ENCODE measurements around the gene FAM168A.
A peak's percentile ranks its signal among the peaks of the same experiment; 100 is the strongest.

The FAM168A gene

GRCh38 chr11:73383249-73384124 lies 214.4 kb downstream of the FAM168A start:
- no peak for DNase-seq

- DNase-seq: no peak
Observed at GRCh38 chr11:73382747-73383146, 215.2 kb downstream of the FAM168A start.

DNA sequence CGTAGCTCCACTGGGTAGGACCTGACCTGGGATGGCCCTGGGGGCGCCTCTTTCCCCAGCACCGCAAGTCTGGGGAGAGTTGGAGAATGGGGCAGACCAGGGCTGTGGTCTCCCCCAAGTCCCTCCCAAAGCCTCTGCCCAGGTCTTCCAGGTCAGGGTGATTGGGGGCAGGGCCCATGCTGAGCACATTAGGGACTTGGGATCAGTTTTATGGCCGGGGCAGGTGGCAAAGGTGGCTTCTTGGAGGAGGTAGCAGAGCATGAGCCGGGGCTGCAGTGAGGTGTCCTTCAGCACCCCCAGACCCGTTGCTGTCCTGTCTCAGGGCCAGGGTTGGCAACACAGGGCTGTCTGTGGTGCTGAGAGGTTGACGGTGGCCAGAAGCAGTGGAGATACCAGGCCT lies 215.7 kb downstream of the FAM168A start:
- no peak for DNase-seq

- DNase-seq: no peak
Observed at GRCh38 chr11:73381589-73381988, 216.3 kb downstream of the FAM168A start.

GRCh38 chr11:73380897-73381410 lies 217.0 kb downstream of the FAM168A start:
- DNase-seq: no peak

- no peak for DNase-seq
Observed at GRCh38 chr11:73380331-73380730, 217.6 kb downstream of the FAM168A start.

- no peak for DNase-seq
Observed at GRCh38 chr11:73379189-73379880, 218.6 kb downstream of the FAM168A start.

- peak; percentile 49 for DNase-seq
Observed at GRCh38 chr11:73376803-73377629, 220.9 kb downstream of the FAM168A start.

DNA sequence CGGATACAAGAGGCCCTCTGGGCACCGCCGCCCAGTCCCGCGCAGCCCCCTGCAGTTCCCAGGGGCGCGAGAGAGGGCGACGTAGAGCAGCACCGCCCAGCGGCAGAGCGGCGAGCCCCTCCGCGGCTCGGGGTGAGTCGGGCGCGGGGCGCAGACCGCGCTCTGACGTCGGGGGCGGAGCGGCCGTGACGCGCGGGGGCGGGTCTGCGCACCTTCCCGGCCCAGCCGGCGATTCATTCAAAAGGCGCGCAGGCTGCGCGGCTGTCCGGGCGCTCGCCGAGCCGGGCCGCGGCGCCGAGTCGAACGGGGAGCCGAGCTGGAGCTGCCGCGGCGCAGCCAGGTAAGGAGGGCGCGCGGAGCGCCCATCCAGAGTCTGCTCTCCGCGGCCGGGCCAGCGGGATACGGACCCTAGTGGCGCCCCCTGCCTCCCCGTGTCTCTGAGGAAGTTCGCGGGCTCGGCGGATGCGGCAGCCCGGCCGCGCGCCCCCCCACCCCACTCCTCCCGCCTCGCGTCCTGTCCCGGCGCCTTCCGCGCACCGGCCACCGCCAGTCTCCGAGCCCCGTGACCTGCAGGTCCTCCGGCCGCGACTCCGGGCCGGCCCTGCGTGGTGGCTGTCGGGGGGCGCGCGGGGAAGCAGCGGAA lies 221.6 kb downstream of the FAM168A start, which contains the start of gene RELT:
Gene RELT, plus strand, starts transcription at position 240 of the 643 bp plus-strand sequence. CDS start 12,738 bp downstream, outside the sequence.
- peak; percentile 95 for DNase-seq

GRCh38 chr11:73375830-73376159 lies 222.1 kb downstream of the FAM168A start:
- no peak for DNase-seq

DNA sequence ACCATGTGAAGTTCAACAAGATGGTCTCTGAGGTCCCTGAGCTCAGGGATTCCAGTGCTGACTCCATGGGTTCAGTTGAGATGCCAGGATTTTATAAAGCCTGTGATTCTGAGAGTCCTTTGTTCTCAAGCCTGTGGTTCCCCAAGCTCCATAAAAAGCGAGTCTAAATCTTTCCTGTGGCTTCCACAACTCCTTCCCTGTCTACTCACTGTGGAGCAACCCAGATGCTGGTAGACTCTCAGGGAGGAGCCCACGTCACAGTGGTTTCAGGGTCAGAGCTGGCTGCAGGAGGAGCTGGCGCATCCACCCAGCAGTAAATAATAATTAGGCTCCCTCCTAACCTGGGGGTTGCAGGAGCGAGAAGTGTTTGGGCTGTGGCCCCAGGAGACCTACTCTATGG lies 223.8 kb downstream of the FAM168A start:
- DNase-seq: no peak

- no peak for DNase-seq
Observed at GRCh38 chr11:73372375-73372993, 225.4 kb downstream of the FAM168A start.

DNA sequence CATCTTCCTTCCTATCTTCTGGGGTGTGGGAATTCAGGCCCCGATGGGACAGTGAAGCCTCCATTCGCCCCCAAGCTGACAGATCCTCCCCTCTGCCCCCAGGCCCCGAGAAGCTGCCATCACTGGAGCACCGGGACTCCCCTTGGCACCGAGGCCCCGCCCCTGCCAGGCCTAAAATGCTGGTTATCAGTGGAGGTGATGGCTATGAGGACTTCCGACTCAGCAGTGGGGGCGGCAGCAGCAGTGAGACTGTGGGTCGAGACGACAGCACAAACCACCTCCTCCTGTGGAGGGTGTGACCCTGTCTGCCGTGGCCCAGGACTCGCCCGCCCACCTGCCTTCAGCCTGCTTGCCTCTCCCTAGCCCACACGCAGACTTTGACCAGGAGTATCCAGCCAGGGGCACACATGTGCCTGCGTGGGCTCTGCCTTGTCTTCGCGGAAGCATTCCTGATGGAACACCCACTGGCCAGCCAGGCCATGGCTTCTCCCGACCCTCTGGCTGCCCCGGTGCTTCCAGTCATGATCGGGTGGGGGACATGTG lies 230.4 kb downstream of the FAM168A start:
- DNase-seq: no peak

DNA sequence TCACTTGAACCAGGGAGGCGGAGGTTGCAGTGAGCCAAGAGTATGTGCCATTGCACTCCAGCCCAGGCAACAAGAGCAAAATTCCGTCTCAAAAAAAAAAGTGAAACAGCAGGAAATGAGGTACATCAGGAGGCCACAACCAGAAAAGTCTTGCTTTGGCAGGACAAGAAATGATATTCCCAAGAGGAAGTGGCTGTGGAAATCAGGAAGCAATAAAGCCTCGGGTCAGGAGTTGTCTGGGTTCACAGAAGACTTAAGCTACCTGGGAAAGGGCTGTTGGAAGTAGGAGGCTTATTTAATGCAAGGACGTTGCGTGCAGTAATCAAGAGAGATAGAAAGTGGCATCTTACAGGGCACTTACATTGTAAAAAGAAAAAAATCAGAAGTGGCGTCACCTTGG lies 231.0 kb downstream of the FAM168A start:
- no peak for DNase-seq

DNA sequence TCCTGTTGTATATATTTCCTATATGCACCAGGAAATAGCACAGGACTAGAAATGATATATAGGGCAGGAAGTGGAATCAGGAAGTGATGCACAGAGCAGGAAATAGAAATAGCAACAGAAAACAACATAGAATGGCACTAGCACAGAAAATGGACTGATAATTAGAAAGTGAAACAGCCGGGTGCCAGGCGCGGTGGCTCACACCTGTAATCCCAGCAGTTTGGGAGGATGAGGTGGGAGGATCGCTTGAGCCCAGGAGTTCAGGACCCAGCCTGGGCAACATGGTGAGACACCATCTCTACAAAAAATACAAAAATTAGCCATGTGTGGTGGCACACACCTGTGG lies 231.7 kb downstream of the FAM168A start:
- no peak for DNase-seq

DNA sequence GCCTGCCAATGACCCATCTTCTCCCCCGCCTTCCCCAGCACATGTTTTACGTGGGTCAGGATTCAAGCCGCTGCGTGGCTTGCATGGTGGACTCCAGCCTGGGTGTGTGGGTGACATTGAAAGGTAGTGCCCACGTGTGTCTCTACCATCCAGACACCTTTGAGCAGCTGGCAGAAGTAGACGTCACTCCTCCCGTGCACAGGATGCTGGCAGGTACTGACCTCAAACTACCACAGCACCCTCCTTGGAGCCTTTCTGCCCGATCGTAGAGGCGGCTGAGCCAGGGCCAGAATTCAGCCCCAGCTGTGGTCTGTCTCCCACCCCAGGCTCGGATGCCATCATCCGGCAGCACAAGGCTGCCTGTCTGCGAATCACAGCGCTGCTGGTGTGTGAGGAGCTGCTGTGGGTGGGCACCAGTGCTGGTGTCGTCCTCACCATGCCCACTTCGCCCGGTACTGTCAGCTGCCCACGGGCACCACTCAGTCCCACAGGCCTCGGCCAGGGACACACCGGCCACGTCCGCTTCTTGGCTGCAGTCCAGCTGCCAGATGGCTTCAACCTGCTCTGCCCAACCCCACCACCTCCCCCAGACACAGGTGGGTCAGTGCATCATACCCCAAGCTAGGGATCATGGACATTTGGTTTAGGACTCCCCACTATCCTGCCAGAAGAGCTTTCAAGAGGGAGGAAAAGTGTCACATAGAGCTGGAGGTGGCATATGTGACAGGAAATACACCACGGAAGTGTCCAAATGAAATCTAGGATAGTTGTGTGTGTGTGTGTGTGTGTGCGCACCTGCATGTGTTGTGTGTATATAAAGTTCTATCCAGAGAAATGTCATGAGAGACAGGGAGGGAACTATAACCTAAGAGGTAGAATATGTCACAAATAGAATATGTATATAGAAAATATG lies 232.3 kb downstream of the FAM168A start:
- DNase-seq: no peak

DNA sequence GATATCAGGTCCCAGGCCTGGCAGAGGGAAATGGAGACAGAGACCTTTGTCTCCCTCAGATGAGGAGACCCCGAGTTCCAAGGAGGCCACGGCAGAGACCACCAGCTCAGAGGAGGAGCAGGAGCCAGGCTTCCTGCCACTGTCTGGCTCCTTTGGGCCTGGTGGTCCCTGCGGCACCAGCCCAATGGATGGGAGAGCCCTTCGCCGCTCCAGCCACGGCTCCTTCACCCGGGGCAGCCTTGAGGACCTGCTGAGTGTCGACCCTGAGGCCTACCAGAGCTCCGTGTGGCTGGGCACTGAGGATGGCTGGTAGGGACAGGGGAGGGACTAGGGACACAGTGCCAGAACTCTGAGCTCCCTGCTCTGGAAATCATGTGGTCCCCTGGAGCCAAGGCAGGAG lies 234.8 kb downstream of the FAM168A start:
- no peak for DNase-seq

- no peak for DNase-seq
Observed at GRCh38 chr11:73361953-73362776, 235.7 kb downstream of the FAM168A start.

GRCh38 chr11:73360743-73361369 lies 237.1 kb downstream of the FAM168A start:
- DNase-seq: no peak
